Measurements from ENCODE around the gene SAFB. TPM values are rescaled to one million over a fixed set of nuclear protein-coding genes. Genes with fewer than 3 reads are reported as not detected.

The SAFB gene
- total RNA-seq (42.0 and 50.2 TPM in 2 replicates), polyA plus RNA-seq (75.8 and 96.3 TPM in 2 replicates)

DNA sequence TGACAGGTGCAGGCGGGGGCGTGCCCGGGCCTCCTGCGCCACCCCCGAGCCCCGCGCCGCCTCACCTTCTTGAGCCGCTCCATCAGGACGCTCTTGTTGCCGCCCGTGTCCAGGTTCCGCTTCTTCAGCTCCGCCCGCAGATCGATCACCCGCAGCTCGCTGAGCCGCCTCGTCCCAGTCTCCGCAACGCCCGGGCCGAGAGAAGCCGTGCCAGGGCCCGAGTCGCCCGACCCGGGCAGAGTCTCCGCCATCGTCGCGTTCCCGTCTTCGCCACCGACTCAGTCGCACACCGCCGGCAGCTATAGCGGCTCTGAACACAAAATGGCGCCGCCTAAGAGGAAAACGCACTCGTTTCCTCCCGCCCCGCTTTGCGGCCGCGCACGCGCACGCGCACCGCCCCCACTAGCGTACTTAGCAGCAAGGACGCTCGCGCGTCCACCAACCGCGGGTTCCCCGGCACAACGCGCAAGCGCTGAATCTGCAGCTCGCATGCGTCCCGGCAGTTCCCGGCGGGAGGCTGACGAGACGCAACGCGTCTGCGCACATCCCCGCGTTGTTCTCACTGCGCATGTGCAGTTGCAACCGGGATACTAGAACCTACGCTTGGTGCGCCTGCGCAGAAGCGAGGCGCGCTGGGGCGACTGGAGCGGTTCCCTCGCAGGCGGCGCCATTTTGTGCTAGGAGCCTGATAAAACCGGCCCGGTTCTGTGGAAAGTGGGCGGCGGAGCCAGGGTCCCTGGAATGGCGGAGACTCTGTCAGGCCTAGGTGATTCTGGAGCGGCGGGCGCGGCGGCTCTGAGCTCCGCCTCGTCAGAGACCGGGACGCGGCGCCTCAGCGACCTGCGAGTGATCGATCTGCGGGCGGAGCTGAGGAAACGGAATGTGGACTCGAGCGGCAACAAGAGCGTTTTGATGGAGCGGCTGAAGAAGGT is at the start of gene SAFB, which contains the start of gene SAFB2:
TSS of gene SAFB (plus strand) at position 619 of the 932 bp plus-strand sequence. CDS start at position 742, 123 bp downstream.
TSS of gene SAFB2 (minus strand) at position 312 of the 932 bp plus-strand sequence. CDS start at position 251, 61 bp downstream.
- H3K27me3 ChIP-seq = no peaks in the 10 kb centered on the region
- H3K9me3 ChIP-seq (ENCODE audit: low read depth) = no peaks in the 10 kb centered on the region
- H3K4me3 ChIP-seq = peak within 1 kb of the TSS; percentile 71
- H3K4me1 ChIP-seq (ENCODE audit: insufficient read depth) = peaks cover 15% of the 10 kb centered on the region
- peak; percentile 100 for DNase-seq (ENCODE audit: low spot score)
- H3K4me2 ChIP-seq = peak within 1 kb of the TSS; percentile 92
- WGBS (ENCODE audit: low lambda C conversion rate, missing lambda C conversion rate) = under 1% methylated on average over 109 of the region's 116 CpGs
- peak within 1 kb of the TSS; percentile 61 for H2AFZ ChIP-seq
- no peaks in the 10 kb centered on the region for H3K9me2 ChIP-seq (replicated peaks; ENCODE audit: insufficient read depth)
- H3K27ac ChIP-seq = peak within 1 kb of the TSS; percentile 94
- no peaks in the 10 kb centered on the region for H3K36me3 ChIP-seq (replicated peaks; ENCODE audit: insufficient read depth, low read depth)
- H3K79me2 ChIP-seq = peaks cover 91% of the 10 kb centered on the region
- peaks cover 46% of the 10 kb centered on the region for H4K20me1 ChIP-seq (ENCODE audit: insufficient read depth, poor library complexity, severe bottlenecking)
- TF ChIP-seq EZH2 (IDR thresholded peaks at IDR 0.05; ENCODE audit: borderline replicate concordance) = no peak
- TF ChIP-seq, protein P1, sequence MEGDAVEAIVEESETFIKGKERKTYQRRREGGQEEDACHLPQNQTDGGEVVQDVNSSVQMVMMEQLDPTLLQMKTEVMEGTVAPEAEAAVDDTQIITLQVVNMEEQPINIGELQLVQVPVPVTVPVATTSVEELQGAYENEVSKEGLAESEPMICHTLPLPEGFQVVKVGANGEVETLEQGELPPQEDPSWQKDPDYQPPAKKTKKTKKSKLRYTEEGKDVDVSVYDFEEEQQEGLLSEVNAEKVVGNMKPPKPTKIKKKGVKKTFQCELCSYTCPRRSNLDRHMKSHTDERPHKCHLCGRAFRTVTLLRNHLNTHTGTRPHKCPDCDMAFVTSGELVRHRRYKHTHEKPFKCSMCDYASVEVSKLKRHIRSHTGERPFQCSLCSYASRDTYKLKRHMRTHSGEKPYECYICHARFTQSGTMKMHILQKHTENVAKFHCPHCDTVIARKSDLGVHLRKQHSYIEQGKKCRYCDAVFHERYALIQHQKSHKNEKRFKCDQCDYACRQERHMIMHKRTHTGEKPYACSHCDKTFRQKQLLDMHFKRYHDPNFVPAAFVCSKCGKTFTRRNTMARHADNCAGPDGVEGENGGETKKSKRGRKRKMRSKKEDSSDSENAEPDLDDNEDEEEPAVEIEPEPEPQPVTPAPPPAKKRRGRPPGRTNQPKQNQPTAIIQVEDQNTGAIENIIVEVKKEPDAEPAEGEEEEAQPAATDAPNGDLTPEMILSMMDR (IDR thresholded peaks at IDR 0.05; ENCODE audit: poor library complexity) = no peak
- TF ChIP-seq EZH2phosphoT487 (IDR thresholded peaks at IDR 0.05; ENCODE audit: low read depth, severe bottlenecking, unreplicated experiment) = no peak

DNA sequence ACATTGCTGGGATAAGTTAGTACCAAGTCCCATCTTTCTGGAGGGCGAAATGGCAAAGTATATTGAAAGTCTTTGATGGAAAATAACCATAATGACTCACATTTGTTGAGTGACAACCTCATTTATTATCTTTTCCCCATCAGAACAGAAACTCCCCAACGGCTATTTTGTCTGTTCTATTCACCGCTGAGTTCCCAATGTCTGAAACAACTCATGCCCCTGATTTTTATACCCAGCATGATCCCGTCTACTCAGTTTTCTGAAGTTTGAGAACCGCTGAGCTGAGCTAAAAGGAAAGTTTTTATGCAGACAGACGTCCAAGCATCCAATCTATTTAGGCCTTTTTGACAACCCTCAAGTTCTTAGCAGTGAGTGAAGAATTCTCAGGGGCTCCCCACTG is 47.3 kb upstream of the SAFB start:
- Histone ChIP-seq H3K27ac (no peak overlapping the region), H3K79me2 (no peaks in the 10 kb centered on the region), H3K9me2 (replicated peaks; ENCODE audit: insufficient read depth) (no peaks in the 10 kb centered on the region), H3K4me1 (ENCODE audit: insufficient read depth) (peaks cover 13% of the 10 kb centered on the region), H3K4me3 (no peak overlapping the region), H4K20me1 (ENCODE audit: insufficient read depth, poor library complexity, severe bottlenecking) (no peaks in the 10 kb centered on the region), H3K36me3 (replicated peaks; ENCODE audit: insufficient read depth, low read depth) (no peaks in the 10 kb centered on the region), H2AFZ (no peak overlapping the region), H3K27me3 (no peaks in the 10 kb centered on the region), H3K9me3 (ENCODE audit: low read depth) (no peaks in the 10 kb centered on the region), H3K4me2 (no peak overlapping the region)
- WGBS (ENCODE audit: low lambda C conversion rate, missing lambda C conversion rate) = 85% methylated on average over 6 of the region's 6 CpGs
- no peak for DNase-seq (ENCODE audit: low spot score)
- TF ChIP-seq EZH2phosphoT487 (IDR thresholded peaks at IDR 0.05; ENCODE audit: low read depth, severe bottlenecking, unreplicated experiment) (no peak), EZH2 (IDR thresholded peaks at IDR 0.05; ENCODE audit: borderline replicate concordance) (no peak)
- TF ChIP-seq, protein P1 (IDR thresholded peaks at IDR 0.05; ENCODE audit: poor library complexity) = no peak

DNA sequence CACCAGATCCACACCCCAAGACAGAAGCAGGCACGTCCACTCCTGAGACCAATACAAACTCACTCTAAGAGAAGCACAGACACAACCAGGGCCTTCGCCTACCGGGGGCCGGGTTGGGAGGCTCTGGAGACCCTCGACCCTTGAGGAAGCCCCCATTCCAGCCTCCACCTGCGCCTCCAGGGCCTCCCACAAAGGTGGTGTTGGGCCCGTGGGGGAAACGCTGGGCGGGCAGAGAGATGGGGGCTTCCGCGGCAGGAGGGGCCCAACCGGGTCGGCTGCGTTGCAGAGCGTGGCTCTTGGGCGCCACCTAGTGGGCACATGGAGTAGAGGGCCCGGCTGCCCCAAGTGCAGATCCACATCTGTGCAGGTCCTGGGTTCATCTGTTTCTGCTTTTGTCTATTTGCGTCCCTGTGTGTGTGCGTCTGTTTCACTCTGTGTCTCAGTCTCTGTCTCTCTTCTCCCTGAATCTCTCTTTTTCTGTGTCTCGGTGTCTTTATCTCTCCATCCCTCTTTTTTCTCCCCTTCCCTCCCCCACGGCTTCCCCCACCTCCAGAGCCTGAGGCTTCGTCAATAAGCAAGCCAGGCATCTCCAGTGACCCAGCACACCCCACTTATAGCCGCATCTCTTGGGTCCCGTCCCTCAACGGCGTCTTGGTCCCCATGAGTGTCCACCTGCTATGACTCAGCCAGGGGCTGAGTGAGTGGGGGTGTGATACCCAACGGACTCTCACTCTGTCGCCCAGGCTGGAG is 44.6 kb upstream of the SAFB start:
- peaks cover 13% of the 10 kb centered on the region for H3K4me1 ChIP-seq (ENCODE audit: insufficient read depth)
- peak overlapping the region; percentile 68 for H2AFZ ChIP-seq
- TF ChIP-seq, protein P1 (IDR thresholded peaks at IDR 0.05; ENCODE audit: poor library complexity) = peak; percentile 98
- no peak for TF ChIP-seq EZH2phosphoT487 (IDR thresholded peaks at IDR 0.05; ENCODE audit: low read depth, severe bottlenecking, unreplicated experiment)
- H3K79me2 ChIP-seq = no peaks in the 10 kb centered on the region
- 29% methylated on average over 27 of the region's 28 CpGs for WGBS (ENCODE audit: low lambda C conversion rate, missing lambda C conversion rate)
- peak; percentile 85 for DNase-seq (ENCODE audit: low spot score)
- no peaks in the 10 kb centered on the region for H4K20me1 ChIP-seq (ENCODE audit: insufficient read depth, poor library complexity, severe bottlenecking)
- H3K9me3 ChIP-seq (ENCODE audit: low read depth) = no peaks in the 10 kb centered on the region
- peak overlapping the region; percentile 88 for H3K4me2 ChIP-seq
- no peaks in the 10 kb centered on the region for H3K36me3 ChIP-seq (replicated peaks; ENCODE audit: insufficient read depth, low read depth)
- no peaks in the 10 kb centered on the region for H3K9me2 ChIP-seq (replicated peaks; ENCODE audit: insufficient read depth)
- no peaks in the 10 kb centered on the region for H3K27me3 ChIP-seq
- peak overlapping the region; percentile 90 for H3K27ac ChIP-seq
- peak overlapping the region; percentile 26 for H3K4me3 ChIP-seq
